Chondrocyte (in vitro differentiated cells): Measurements from ENCODE around the gene ITIH4. TPM values are rescaled to one million over a fixed set of nuclear protein-coding genes. Genes with fewer than 3 reads are reported as not detected.

Experiments
- DNase-seq: peaks from one replicate; pipeline ENCODE4 v3.0.0; 2021; ENCODE audit warnings: mixed read lengths, low spot score
- H3K27ac Mint-ChIP-seq: one replicate; pipeline ENCODE4 v1.8.0; 2021; ENCODE audit warnings: mild to moderate bottlenecking, moderate library complexity, mixed read lengths; ENCODE audit not compliant: unreplicated experiment
- H3K27me3 Mint-ChIP-seq: 2 replicates; pipeline ENCODE4 v1.8.0; 2021; ENCODE audit warnings: low read depth, mixed read lengths
- H3K36me3 Mint-ChIP-seq: 2 replicates; pipeline ENCODE4 v1.8.0; 2021; ENCODE audit warnings: low read depth, mixed read lengths
- H3K4me1 Mint-ChIP-seq: 2 replicates; pipeline ENCODE4 v1.8.0; 2021; ENCODE audit warnings: low read depth, mild to moderate bottlenecking, mixed read lengths
- H3K4me3 Mint-ChIP-seq: one replicate; pipeline ENCODE4 v1.8.0; 2021; ENCODE audit warnings: mild to moderate bottlenecking, moderate library complexity, mixed read lengths; ENCODE audit not compliant: unreplicated experiment
- H3K9me3 Mint-ChIP-seq: 2 replicates; pipeline ENCODE4 v1.8.0; 2021; ENCODE audit warnings: low read depth, mixed read lengths
- total RNA-seq: library from RNA; stranded (reverse); gene quantifications from 3 replicates; pipeline ENCODE4 v1.2.1, GENCODE V29; 2021
- TF ChIP-seq, protein P1 (sequence below): fragments of 200-600 bp; sonication (generic); IDR thresholded peaks from 2 replicates; pipeline ENCODE4 v1.5.0; 2021; ENCODE audit warnings: antibody characterized with exemption, mild to moderate bottlenecking, moderate library complexity

ITIH4 gene
- total RNA-seq, 1 donor from 2014 or later = 5.2 TPM

DNA sequence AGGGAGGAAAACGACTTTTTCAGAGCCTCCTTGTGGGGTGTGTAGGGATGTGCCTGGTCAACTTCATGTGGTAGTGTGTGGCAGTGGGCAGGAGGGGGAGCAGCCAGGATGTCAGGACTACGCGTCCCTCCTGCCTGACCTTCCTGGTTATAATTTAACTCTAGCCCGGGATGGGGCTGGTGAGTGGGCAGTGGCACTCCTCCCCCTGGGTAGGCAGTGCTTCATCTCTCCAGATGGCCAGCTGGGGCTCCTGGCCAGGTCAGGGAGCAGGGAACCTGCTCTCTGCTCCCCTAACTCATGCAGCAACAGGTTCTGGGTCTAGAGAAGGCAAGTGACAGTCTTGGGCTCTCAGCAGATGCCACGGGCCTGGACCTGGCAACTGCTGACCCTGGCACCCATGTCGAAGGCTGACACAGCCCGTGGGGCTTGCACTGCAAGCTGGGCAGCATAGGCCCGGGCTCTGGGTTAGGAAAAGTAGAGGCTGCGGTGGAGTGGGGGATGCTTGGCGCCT is 2.6 kb downstream of the ITIH4 start:
- peak overlapping the region; percentile 69 for H3K27ac Mint-ChIP-seq
- no peak for DNase-seq
- H3K4me1 Mint-ChIP-seq = peaks cover 35% of the 10 kb centered on the region
- H3K4me3 Mint-ChIP-seq = no peak overlapping the region
- TF ChIP-seq, protein P1, sequence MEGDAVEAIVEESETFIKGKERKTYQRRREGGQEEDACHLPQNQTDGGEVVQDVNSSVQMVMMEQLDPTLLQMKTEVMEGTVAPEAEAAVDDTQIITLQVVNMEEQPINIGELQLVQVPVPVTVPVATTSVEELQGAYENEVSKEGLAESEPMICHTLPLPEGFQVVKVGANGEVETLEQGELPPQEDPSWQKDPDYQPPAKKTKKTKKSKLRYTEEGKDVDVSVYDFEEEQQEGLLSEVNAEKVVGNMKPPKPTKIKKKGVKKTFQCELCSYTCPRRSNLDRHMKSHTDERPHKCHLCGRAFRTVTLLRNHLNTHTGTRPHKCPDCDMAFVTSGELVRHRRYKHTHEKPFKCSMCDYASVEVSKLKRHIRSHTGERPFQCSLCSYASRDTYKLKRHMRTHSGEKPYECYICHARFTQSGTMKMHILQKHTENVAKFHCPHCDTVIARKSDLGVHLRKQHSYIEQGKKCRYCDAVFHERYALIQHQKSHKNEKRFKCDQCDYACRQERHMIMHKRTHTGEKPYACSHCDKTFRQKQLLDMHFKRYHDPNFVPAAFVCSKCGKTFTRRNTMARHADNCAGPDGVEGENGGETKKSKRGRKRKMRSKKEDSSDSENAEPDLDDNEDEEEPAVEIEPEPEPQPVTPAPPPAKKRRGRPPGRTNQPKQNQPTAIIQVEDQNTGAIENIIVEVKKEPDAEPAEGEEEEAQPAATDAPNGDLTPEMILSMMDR = peak; percentile 49
- H3K9me3 Mint-ChIP-seq = no peaks in the 10 kb centered on the region
- no peaks in the 10 kb centered on the region for H3K27me3 Mint-ChIP-seq
- H3K36me3 Mint-ChIP-seq = no peaks in the 10 kb centered on the region

- H3K9me3 Mint-ChIP-seq = no peaks in the 10 kb centered on the region
- no peak for DNase-seq
- no peak overlapping the region for H3K4me3 Mint-ChIP-seq
- H3K27me3 Mint-ChIP-seq = no peaks in the 10 kb centered on the region
- no peaks in the 10 kb centered on the region for H3K36me3 Mint-ChIP-seq
- TF ChIP-seq, protein P1 = no peak
- H3K4me1 Mint-ChIP-seq = peaks cover 34% of the 10 kb centered on the region
- peak overlapping the region; percentile 69 for H3K27ac Mint-ChIP-seq
Measured at GRCh38 chr3:52827441-52827840, 3.0 kb downstream of the ITIH4 start.

- H3K27me3 Mint-ChIP-seq = no peaks in the 10 kb centered on the region
- H3K9me3 Mint-ChIP-seq = no peaks in the 10 kb centered on the region
- DNase-seq = no peak
- no peak overlapping the region for H3K27ac Mint-ChIP-seq
- TF ChIP-seq, protein P1 = no peak
- no peaks in the 10 kb centered on the region for H3K36me3 Mint-ChIP-seq
- peaks cover 13% of the 10 kb centered on the region for H3K4me1 Mint-ChIP-seq
- H3K4me3 Mint-ChIP-seq = no peak overlapping the region
Measured at GRCh38 chr3:52824037-52824436, 6.4 kb downstream of the ITIH4 start.

DNA sequence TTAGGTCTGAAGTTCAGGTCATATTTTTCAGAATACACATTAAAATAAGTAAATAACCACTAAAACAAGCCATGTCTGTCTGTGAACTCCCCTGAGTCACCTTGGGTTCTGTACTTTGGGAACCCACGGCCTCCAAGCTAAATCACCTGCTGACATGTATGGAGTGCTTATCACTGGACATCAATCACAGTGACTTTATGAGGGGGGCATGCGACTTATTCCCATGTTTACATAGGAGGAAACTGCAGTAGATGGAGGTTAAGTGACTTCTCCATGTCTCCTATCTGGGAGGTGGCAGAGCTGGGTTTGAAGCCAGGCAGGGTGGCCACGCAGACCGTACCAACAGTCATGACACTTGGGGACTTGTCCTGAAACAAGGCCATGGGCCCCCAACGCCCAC is 8.1 kb downstream of the ITIH4 start:
- no peaks in the 10 kb centered on the region for H3K27me3 Mint-ChIP-seq
- no peaks in the 10 kb centered on the region for H3K36me3 Mint-ChIP-seq
- no peak overlapping the region for H3K4me3 Mint-ChIP-seq
- H3K9me3 Mint-ChIP-seq = no peaks in the 10 kb centered on the region
- TF ChIP-seq, protein P1 = no peak
- DNase-seq = no peak
- no peak overlapping the region for H3K27ac Mint-ChIP-seq
- peaks cover 2% of the 10 kb centered on the region for H3K4me1 Mint-ChIP-seq

GRCh38 chr3:52820736-52821135 is 9.7 kb downstream of the ITIH4 start:
- TF ChIP-seq, protein P1 = peak; percentile 71
- Mint-ChIP-seq H3K27me3 (no peaks in the 10 kb centered on the region), H3K9me3 (no peaks in the 10 kb centered on the region), H3K27ac (no peak overlapping the region), H3K4me1 (no peaks in the 10 kb centered on the region), H3K36me3 (no peaks in the 10 kb centered on the region), H3K4me3 (no peak overlapping the region)
- no peak for DNase-seq
